ENCODE data around the gene SLK. TPM values are rescaled to one million over a fixed set of nuclear protein-coding genes. Genes with fewer than 3 reads are reported as not detected.

The SLK gene
- total RNA-seq, 4 donors from 2014 or later = 62.2 to 74.7 (median 68.0) TPM

DNA sequence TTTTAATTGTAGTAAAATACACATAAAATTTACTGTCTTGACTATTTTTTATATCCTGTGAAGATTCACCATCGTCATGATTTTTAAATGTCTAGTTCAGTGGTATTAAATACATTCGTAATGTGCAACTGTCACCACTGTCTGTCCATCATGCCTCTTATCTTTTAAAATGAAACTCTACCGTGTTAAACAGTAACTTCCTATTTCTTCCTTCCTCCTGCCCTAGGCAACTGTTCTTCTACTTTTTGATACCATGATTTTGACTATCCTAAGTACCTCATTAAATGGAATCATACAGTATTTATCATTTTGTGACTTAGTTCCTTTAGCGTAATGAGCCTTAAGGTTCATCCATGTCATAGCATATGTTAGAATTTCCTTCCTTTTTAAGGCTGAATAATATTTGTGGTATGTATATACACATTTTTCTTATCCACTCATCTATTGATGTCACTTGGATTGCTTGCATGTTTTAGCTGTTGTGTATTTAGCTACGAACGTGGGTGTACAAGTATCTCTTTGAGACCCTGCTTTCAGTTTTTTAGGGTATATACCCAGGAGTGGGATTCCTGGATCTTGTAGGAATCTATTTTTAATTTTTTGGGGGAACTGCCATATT is 13.5 kb downstream of the SLK start:
- Histone ChIP-seq H3K4me3 (no peak overlapping the region), H3K36me3 (no peaks in the 10 kb centered on the region), H3K27ac (no peak overlapping the region), H3K4me1 (peaks cover 0 to 36% (median 3%) of the 10 kb centered on the region in 4 donors), H3K9me3 (no peaks in the 10 kb centered on the region), H3K27me3 (no peaks in the 10 kb centered on the region)
- WGBS, 2 donors = 78 to 81% methylated on average over 6 of the region's 6 CpGs
- no peak for DNase-seq (ENCODE audit: low spot score in 2 of 2)
- no peak for TF ChIP-seq POLR2A (IDR thresholded peaks at IDR 0.05)
- TF ChIP-seq CTCF (IDR thresholded peaks at IDR 0.05) = no peak
- no peak for TF ChIP-seq EP300 (IDR thresholded peaks at IDR 0.05)

DNA sequence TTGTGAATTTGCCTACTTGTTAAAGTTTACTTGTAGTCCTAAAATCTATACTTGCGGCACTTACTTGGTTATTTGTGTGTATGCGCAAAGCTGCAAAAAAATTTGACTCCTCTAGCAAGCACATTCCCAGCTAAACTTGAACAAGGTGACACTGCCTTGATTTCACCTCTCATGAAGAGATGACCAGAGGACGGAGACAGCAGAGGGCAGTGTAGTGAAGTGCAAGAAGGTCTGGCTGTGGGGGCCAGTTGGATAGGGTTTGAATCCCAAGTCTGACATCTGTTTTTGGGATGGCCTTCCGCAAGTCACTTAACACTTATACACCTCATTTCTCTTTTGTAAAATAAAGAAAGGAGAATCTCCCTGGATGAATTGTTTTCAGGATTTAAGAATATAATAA is 15.7 kb downstream of the SLK start:
- no peak overlapping the region for H3K4me3 ChIP-seq
- H3K4me1 ChIP-seq = peaks cover 0 to 47% (median 3%) of the 10 kb centered on the region in 4 donors
- no peaks in the 10 kb centered on the region for H3K27me3 ChIP-seq
- DNase-seq (ENCODE audit: low spot score in 2 of 2) = no peak
- H3K9me3 ChIP-seq = no peaks in the 10 kb centered on the region
- no peaks in the 10 kb centered on the region for H3K36me3 ChIP-seq
- WGBS, 2 donors = 94 to 97% methylated on average over 4 of the region's 4 CpGs
- no peak for TF ChIP-seq POLR2A (IDR thresholded peaks at IDR 0.05)
- TF ChIP-seq CTCF (IDR thresholded peaks at IDR 0.05) = no peak
- TF ChIP-seq EP300 (IDR thresholded peaks at IDR 0.05) = no peak
- no peak overlapping the region for H3K27ac ChIP-seq

DNA sequence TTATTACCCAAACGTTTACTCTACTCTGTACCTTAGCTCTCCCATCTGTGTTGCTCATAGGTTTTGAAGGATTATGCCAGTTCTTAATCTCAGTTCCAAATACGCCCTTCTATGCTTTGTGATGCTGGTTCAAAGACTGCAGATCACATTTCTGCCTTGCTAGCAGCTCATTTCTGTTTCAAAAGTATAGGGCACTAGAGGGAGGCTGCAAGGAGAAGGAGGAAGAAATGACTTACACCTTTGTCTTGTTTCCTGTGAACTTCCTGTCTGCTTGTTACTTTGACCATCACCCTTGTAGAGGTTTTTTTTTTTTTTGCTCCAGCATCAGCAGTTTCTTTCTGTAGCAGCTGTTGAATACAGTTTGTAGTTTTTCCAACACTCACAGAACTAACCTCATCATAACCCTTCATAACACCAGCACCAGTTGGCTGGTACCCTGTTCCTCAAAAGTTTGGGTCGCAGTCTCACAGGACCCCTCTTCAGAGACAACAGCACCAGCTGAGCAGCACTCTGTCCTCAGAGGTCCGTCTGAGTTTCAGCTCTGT is 16.5 kb downstream of the SLK start:
- Histone ChIP-seq H3K27me3 (no peaks in the 10 kb centered on the region), H3K9me3 (no peaks in the 10 kb centered on the region), H3K27ac (no peak overlapping the region), H3K4me1 (peaks cover 0 to 55% (median 5%) of the 10 kb centered on the region in 4 donors), H3K36me3 (no peaks in the 10 kb centered on the region), H3K4me3 (no peak overlapping the region)
- WGBS, 2 donors = 40 to 46% methylated on average over 4 of the region's 4 CpGs
- DNase-seq (ENCODE audit: low spot score in 2 of 2) = no peak
- no peak for TF ChIP-seq EP300 (IDR thresholded peaks at IDR 0.05)
- no peak for TF ChIP-seq POLR2A (IDR thresholded peaks at IDR 0.05)
- no peak for TF ChIP-seq CTCF (IDR thresholded peaks at IDR 0.05)

- no peak for DNase-seq (ENCODE audit: low spot score in 2 of 2)
- H3K27ac ChIP-seq = no peak overlapping the region
- no peaks in the 10 kb centered on the region for H3K36me3 ChIP-seq
- H3K4me3 ChIP-seq = no peak overlapping the region
- no peaks in the 10 kb centered on the region for H3K27me3 ChIP-seq
- no peak for TF ChIP-seq POLR2A (IDR thresholded peaks at IDR 0.05)
- no peak for TF ChIP-seq EP300 (IDR thresholded peaks at IDR 0.05)
- no peak for TF ChIP-seq CTCF (IDR thresholded peaks at IDR 0.05)
- peaks cover 0 to 72% (median 5%) of the 10 kb centered on the region in 4 donors for H3K4me1 ChIP-seq
- H3K9me3 ChIP-seq = no peaks in the 10 kb centered on the region
These were observed 18.8 kb downstream of the SLK start for GRCh38 chr10:103985726-103986125.

GRCh38 chr10:103986360-103986759 is 19.4 kb downstream of the SLK start:
- WGBS, 2 donors = 61 to 80% methylated on average over 5 to 7 of the region's 7 CpGs
- H3K27ac ChIP-seq = no peak overlapping the region
- no peaks in the 10 kb centered on the region for H3K9me3 ChIP-seq
- H3K4me1 ChIP-seq = peaks cover 0 to 73% (median 5%) of the 10 kb centered on the region in 4 donors
- no peaks in the 10 kb centered on the region for H3K27me3 ChIP-seq
- no peak for DNase-seq (ENCODE audit: low spot score in 2 of 2)
- H3K4me3 ChIP-seq = no peak overlapping the region
- H3K36me3 ChIP-seq = no peaks in the 10 kb centered on the region
- TF ChIP-seq EP300 (IDR thresholded peaks at IDR 0.05) (no peak), CTCF (IDR thresholded peaks at IDR 0.05) (no peak), POLR2A (IDR thresholded peaks at IDR 0.05) (no peak)

Data from tibial nerve (tissue), 4 donors.